HG03045 (cell line): ENCODE results near the gene CHD6.
A peak's percentile ranks its signal among the peaks of the same experiment; 100 is the strongest.

Source experiments
- ATAC-seq: cut with Tn5 transposase; IDR thresholded peaks from one replicate; pipeline ENCODE4 v1.9.1; 2021; ENCODE audit warnings: mild to moderate bottlenecking, moderate library complexity; ENCODE audit not compliant: unreplicated experiment

CHD6 gene

GRCh38 chr20:41617902-41618806 lies at the start of gene CHD6:
TSS of gene CHD6 (minus strand) at chr20:41618377. CDS start at chr20:41551337, 67,040 bp downstream.
- peak; percentile 99 for ATAC-seq

- no peak for ATAC-seq
Measured at GRCh38 chr20:41664584-41664983, 46.4 kb upstream of the CHD6 start.

GRCh38 chr20:41657655-41658054 lies 39.5 kb upstream of the CHD6 start:
- no peak for ATAC-seq

- ATAC-seq = no peak
Measured at GRCh38 chr20:41655962-41656618, 37.9 kb upstream of the CHD6 start.

- ATAC-seq = no peak
Measured at GRCh38 chr20:41654884-41655283, 36.7 kb upstream of the CHD6 start.

GRCh38 chr20:41654292-41654691 lies 36.1 kb upstream of the CHD6 start:
- no peak for ATAC-seq

- ATAC-seq = no peak
Measured at GRCh38 chr20:41650231-41650948, 32.2 kb upstream of the CHD6 start.

- no peak for ATAC-seq
Measured at GRCh38 chr20:41649489-41649888, 31.3 kb upstream of the CHD6 start.

GRCh38 chr20:41645372-41645771 lies 27.2 kb upstream of the CHD6 start:
- no peak for ATAC-seq

GRCh38 chr20:41643504-41643938 lies 25.3 kb upstream of the CHD6 start:
- no peak for ATAC-seq

- no peak for ATAC-seq
Measured at GRCh38 chr20:41639630-41640029, 21.5 kb upstream of the CHD6 start.

GRCh38 chr20:41638456-41638855 lies 20.3 kb upstream of the CHD6 start:
- no peak for ATAC-seq

- ATAC-seq = no peak
Measured at GRCh38 chr20:41635158-41635557, 17.0 kb upstream of the CHD6 start.

GRCh38 chr20:41632896-41633295 lies 14.7 kb upstream of the CHD6 start:
- no peak for ATAC-seq

GRCh38 chr20:41631826-41632225 lies 13.6 kb upstream of the CHD6 start:
- ATAC-seq = no peak

- ATAC-seq = no peak
Measured at GRCh38 chr20:41630846-41631245, 12.7 kb upstream of the CHD6 start.

GRCh38 chr20:41627611-41628244 lies 9.6 kb upstream of the CHD6 start:
- no peak for ATAC-seq

- no peak for ATAC-seq
Measured at GRCh38 chr20:41627001-41627495, 8.9 kb upstream of the CHD6 start.

- ATAC-seq = no peak
Measured at GRCh38 chr20:41623625-41624375, 5.6 kb upstream of the CHD6 start.

- no peak for ATAC-seq
Measured at GRCh38 chr20:41622584-41622983, 4.4 kb upstream of the CHD6 start.
